Mesendoderm (in vitro differentiated cells): ENCODE measurements around the gene FXYD7. TPM values are rescaled to one million over a fixed set of nuclear protein-coding genes. Genes with fewer than 3 reads are reported as not detected.

Experiments
- DNase-seq: peaks from one replicate; pipeline ENCODE4 v3.0.0; 2013
- H2AK5ac ChIP-seq: 2 replicates; pipeline ENCODE4 v1.6.1; 2013; ENCODE audit warnings: low read length, inconsistent platforms
- H2BK120ac ChIP-seq: 2 replicates; pipeline ENCODE4 v1.6.1; 2013; ENCODE audit warnings: low read depth, mild to moderate bottlenecking, low read length, moderate library complexity, mixed read lengths
- H2BK15ac ChIP-seq: replicated peaks from 2 replicates; pipeline ENCODE4 v1.6.1; 2013; ENCODE audit warnings: low read depth, mild to moderate bottlenecking, moderate library complexity
- H2BK5ac ChIP-seq: 2 replicates; pipeline ENCODE4 v1.6.1; 2013; ENCODE audit warnings: low read length, inconsistent platforms
- H3K18ac ChIP-seq: 2 replicates; pipeline ENCODE4 v1.6.1; 2013; ENCODE audit warnings: mild to moderate bottlenecking, low read length, mixed read lengths
- H3K23ac ChIP-seq: one replicate; pipeline ENCODE4 v1.6.1; 2013; ENCODE audit warnings: low read length
- H3K27ac ChIP-seq: 2 replicates; pipeline ENCODE4 v1.5.1; 2013; ENCODE audit warnings: low read depth, mild to moderate bottlenecking, inconsistent platforms, low read length, moderate library complexity
- H3K27me3 ChIP-seq: 2 replicates; pipeline ENCODE4 v1.6.1; 2013; ENCODE audit warnings: low read length, control low read depth, mild to moderate bottlenecking, inconsistent platforms; ENCODE audit not compliant: insufficient read depth, poor library complexity
- H3K36me3 ChIP-seq: 2 replicates; pipeline ENCODE4 v1.6.1; 2013; ENCODE audit warnings: low read length, inconsistent platforms; ENCODE audit not compliant: control insufficient read depth, insufficient read depth
- H3K4ac ChIP-seq: one replicate; pipeline ENCODE4 v1.6.1; 2013; ENCODE audit warnings: low read depth, mild to moderate bottlenecking, low read length, moderate library complexity
- H3K4me1 ChIP-seq: 2 replicates; pipeline ENCODE4 v1.6.1; 2013; ENCODE audit warnings: low read depth, low read length, inconsistent platforms; ENCODE audit not compliant: control insufficient read depth
- H3K4me2 ChIP-seq: 2 replicates; pipeline ENCODE4 v1.6.1; 2013; ENCODE audit warnings: low read length
- H3K4me3 ChIP-seq: 2 replicates; pipeline ENCODE4 v1.5.1; 2013; ENCODE audit warnings: mild to moderate bottlenecking, low read length
- H3K56ac ChIP-seq: one replicate; pipeline ENCODE4 v1.6.1; 2013; ENCODE audit warnings: low read length
- H3K79me1 ChIP-seq: 2 replicates; pipeline ENCODE4 v1.6.1; 2013; ENCODE audit warnings: low read length, inconsistent platforms
- H3K79me2 ChIP-seq: 2 replicates; pipeline ENCODE4 v1.6.1; 2013; ENCODE audit warnings: mild to moderate bottlenecking, low read length; ENCODE audit not compliant: control insufficient read depth, insufficient read depth
- H3K9ac ChIP-seq: 2 replicates; pipeline ENCODE4 v1.6.1; 2013; ENCODE audit warnings: low read length, inconsistent platforms
- H4K5ac ChIP-seq: one replicate; pipeline ENCODE4 v1.6.1; 2013; ENCODE audit warnings: low read length
- H4K8ac ChIP-seq: one replicate; pipeline ENCODE4 v1.6.1; 2013; ENCODE audit warnings: low read depth, mild to moderate bottlenecking, control low read depth, low read length, moderate library complexity
- WGBS: extraction: QIAGEN DNeasy Blood & Tissue Kit; methylation state at CpG from one replicate; pipeline ENCODE4 v1.1.7; 2013; ENCODE audit warnings: low lambda C conversion rate, missing lambda C conversion rate; ENCODE audit not compliant: insufficient coverage; ENCODE audit errors: extremely low coverage; 5-methylcytosine and 5-hydroxymethylcytosine counted together
- polyA plus RNA-seq, 2 experiments: library from polyadenylated mRNA; stranded (reverse); fragments of 200-250 nt; gene quantifications; one replicate each; pipeline ENCODE4 v1.2.3, GENCODE V29; 2013

FXYD7 gene, protein sequence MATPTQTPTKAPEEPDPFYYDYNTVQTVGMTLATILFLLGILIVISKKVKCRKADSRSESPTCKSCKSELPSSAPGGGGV
- polyA plus RNA-seq (2013, experiment 1 of 2) = 3.8 TPM
- polyA plus RNA-seq (2013, experiment 2 of 2) = 4.5 TPM

DNA sequence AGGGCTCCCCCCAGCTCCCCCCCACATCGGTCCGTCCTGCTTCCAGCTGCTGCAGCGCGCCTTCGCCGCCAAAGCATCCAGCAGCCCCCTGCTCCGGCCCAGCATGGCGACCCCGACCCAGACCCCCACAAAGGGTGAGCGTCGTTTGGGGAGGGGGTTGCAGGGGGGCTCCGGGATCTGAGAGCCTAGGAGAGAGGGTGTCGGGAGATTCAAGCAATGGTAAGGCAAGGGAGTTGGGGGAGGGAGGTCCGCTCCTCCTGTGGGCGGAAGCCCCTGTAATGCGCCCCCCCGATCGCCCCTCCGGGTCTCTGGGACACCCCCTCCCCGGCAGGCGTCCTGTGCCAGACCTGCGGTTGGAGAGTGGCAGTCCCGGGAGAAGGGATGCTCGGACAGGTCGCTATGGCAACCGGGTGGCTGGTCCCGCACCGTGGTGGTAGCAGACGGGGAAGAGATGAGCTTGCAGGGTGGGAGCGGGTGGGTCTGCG, at the start of gene FXYD7:
TSS of gene FXYD7 (plus strand) at position 25 of the 485 bp plus-strand sequence. CDS start at position 104, 79 bp downstream.
- Histone ChIP-seq H3K27ac (no peak within 1 kb of the TSS), H3K4me1 (peaks cover 4% of the 10 kb centered on the region), H3K79me2 (no peaks in the 10 kb centered on the region), H3K36me3 (no peaks in the 10 kb centered on the region), H3K4me2 (peak within 1 kb of the TSS; percentile 84), H3K4me3 (peak within 1 kb of the TSS; percentile 32), H3K18ac (no peak within 1 kb of the TSS), H4K8ac (no peak within 1 kb of the TSS), H3K9ac (peak within 1 kb of the TSS; percentile 16), H2BK5ac (no peak within 1 kb of the TSS), H3K4ac (no peak within 1 kb of the TSS), H3K27me3 (peaks cover 6% of the 10 kb centered on the region), H2AK5ac (no peak within 1 kb of the TSS), H2BK120ac (no peak within 1 kb of the TSS), H2BK15ac (no peak within 1 kb of the TSS), H4K5ac (no peak within 1 kb of the TSS), H3K56ac (peak within 1 kb of the TSS; percentile 29), H3K79me1 (no peaks in the 10 kb centered on the region), H3K23ac (no peak within 1 kb of the TSS)
- no CpG with 5 or more reads among the region's 31 CpGs for WGBS
- DNase-seq = no peak

DNA sequence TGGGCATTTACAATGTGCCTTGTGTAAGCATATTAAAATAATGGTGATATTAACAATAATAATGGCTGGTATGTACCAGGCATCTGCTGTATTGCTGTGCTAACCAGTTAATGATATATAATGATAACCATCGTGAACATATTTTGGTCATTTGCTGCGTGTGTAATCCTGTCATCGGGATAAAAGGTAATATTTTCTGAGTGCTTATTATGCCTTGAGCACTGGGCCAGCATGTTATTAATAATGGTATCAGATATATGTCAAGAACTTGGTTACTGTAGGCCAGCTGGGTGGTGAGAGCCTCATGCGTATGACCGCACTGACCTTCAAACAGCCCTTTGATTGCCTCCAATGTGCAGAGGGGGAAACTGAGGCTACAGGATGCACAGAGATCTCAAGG, 49.6 kb upstream of the FXYD7 start:
- Histone ChIP-seq H3K18ac (no peak overlapping the region), H2AK5ac (no peak overlapping the region), H2BK5ac (no peak overlapping the region), H3K79me2 (no peaks in the 10 kb centered on the region), H3K4me1 (peaks cover 2% of the 10 kb centered on the region), H3K4me3 (no peak overlapping the region), H3K27me3 (no peaks in the 10 kb centered on the region), H3K79me1 (no peaks in the 10 kb centered on the region), H3K4ac (no peak overlapping the region), H3K23ac (no peak overlapping the region), H3K27ac (no peak overlapping the region), H2BK15ac (no peak overlapping the region), H4K8ac (no peak overlapping the region), H3K56ac (no peak overlapping the region), H3K36me3 (no peaks in the 10 kb centered on the region), H3K9ac (no peak overlapping the region), H3K4me2 (no peak overlapping the region), H2BK120ac (no peak overlapping the region), H4K5ac (no peak overlapping the region)
- no peak for DNase-seq
- no CpG with 5 or more reads among the region's 5 CpGs for WGBS

DNA sequence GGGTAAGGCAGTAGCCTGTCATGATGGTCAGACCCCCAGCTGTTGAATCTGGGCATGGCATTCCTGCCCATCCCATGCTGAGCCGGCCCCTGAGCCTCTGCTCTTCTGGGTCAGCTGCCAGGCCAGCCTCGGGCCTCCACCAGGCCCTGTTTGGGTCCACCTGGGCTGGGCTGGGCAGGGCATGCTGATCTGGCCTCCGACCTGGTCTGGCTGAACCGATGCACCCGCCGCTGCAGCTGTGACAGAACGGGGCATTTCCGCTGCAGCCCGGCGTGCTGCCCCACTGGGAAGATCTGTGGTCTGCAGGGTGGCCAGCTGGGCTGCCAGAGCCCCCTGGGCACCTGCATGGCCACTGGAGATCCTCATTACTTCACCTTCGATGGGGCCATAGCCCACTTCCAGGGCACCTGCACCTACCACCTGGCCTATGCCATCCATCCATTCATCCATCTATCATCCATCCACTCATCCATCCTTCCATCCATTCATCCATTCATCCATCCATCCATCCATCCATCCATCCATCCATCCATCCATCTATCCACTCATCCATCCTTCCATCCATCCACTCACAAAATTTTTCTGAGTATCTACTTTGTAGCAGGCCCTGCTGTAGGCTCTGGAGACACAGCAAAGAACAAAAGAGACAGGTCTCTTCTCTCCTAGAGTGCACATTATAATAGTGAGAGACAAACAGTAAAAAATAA, 49.0 kb upstream of the FXYD7 start:
- no peak overlapping the region for H4K5ac ChIP-seq
- no CpG with 5 or more reads among the region's 11 CpGs for WGBS
- no peak overlapping the region for H2BK15ac ChIP-seq
- no peak overlapping the region for H3K23ac ChIP-seq
- H3K56ac ChIP-seq = no peak overlapping the region
- no peaks in the 10 kb centered on the region for H3K27me3 ChIP-seq
- H3K79me2 ChIP-seq = no peaks in the 10 kb centered on the region
- no peak overlapping the region for H3K27ac ChIP-seq
- H3K4me3 ChIP-seq = no peak overlapping the region
- peaks cover 2% of the 10 kb centered on the region for H3K4me1 ChIP-seq
- H2BK120ac ChIP-seq = no peak overlapping the region
- H3K4ac ChIP-seq = no peak overlapping the region
- no peak overlapping the region for H3K4me2 ChIP-seq
- no peaks in the 10 kb centered on the region for H3K36me3 ChIP-seq
- H3K9ac ChIP-seq = no peak overlapping the region
- H4K8ac ChIP-seq = no peak overlapping the region
- no peak overlapping the region for H2AK5ac ChIP-seq
- H2BK5ac ChIP-seq = no peak overlapping the region
- no peak overlapping the region for H3K18ac ChIP-seq
- no peaks in the 10 kb centered on the region for H3K79me1 ChIP-seq
- DNase-seq = no peak

DNA sequence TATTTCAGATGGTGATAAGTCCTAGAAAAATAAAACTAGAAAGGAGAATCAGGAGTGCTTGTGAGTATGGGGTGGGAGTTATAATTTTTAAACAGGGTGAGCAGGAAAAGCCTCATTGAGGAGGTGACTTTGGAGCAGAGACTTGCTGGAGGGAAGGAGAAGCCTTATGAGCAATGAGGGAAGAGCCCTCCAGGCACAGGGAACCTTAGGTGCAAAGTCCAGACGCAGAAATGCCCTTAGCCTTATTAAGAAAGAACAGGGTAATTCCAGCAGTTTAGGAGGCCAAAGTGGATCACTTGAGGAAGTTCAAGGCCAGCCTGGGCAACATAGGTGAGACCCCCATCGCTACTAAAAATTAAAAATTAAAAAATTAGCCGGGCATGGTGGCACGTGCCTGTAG, 48.4 kb upstream of the FXYD7 start:
- Histone ChIP-seq H3K56ac (no peak overlapping the region), H3K4me1 (peaks cover 2% of the 10 kb centered on the region), H3K18ac (no peak overlapping the region), H3K27ac (no peak overlapping the region), H3K4me2 (no peak overlapping the region), H3K79me1 (no peaks in the 10 kb centered on the region), H3K79me2 (no peaks in the 10 kb centered on the region), H3K23ac (no peak overlapping the region), H3K4ac (no peak overlapping the region), H3K4me3 (no peak overlapping the region), H2AK5ac (no peak overlapping the region), H3K36me3 (no peaks in the 10 kb centered on the region), H2BK5ac (no peak overlapping the region), H4K5ac (no peak overlapping the region), H3K27me3 (no peaks in the 10 kb centered on the region), H4K8ac (no peak overlapping the region), H2BK120ac (no peak overlapping the region), H3K9ac (no peak overlapping the region), H2BK15ac (no peak overlapping the region)
- WGBS = no CpG with 5 or more reads among the region's 4 CpGs
- DNase-seq = no peak

- Histone ChIP-seq H3K79me2 (no peaks in the 10 kb centered on the region), H2BK5ac (no peak overlapping the region), H2BK120ac (no peak overlapping the region), H3K4me3 (no peak overlapping the region), H3K27ac (no peak overlapping the region), H3K23ac (no peak overlapping the region), H4K5ac (no peak overlapping the region), H3K27me3 (no peaks in the 10 kb centered on the region), H3K56ac (no peak overlapping the region), H3K4me2 (no peak overlapping the region), H3K4me1 (no peaks in the 10 kb centered on the region), H2AK5ac (no peak overlapping the region), H3K36me3 (no peaks in the 10 kb centered on the region), H3K79me1 (no peaks in the 10 kb centered on the region), H3K18ac (no peak overlapping the region), H4K8ac (no peak overlapping the region), H2BK15ac (no peak overlapping the region), H3K4ac (no peak overlapping the region), H3K9ac (no peak overlapping the region)
- WGBS = no CpG with 5 or more reads among the region's 8 CpGs
- DNase-seq = no peak
Observed at GRCh38 chr19:35095667-35096368, 47.2 kb upstream of the FXYD7 start.
